Astrocyte (in vitro differentiated cells and primary cell): ENCODE results near the gene EYS.
"Not testable (repeated sequence)": the region's sequence is repeated elsewhere in the genome, so short reads cannot be mapped to it uniquely, and the experiment has no call there.

Source experiments
- CTCF ChIP-seq: IDR thresholded peaks from 2 replicates; pipeline ENCODE4 v1.5.1; 2011; ENCODE audit warnings: low read depth, mild to moderate bottlenecking, inconsistent platforms, low read length, moderate library complexity; ENCODE audit not compliant: insufficient read depth
- EZH2 ChIP-seq: IDR thresholded peaks from 2 replicates; pipeline ENCODE4 v1.6.1; 2012; ENCODE audit warnings: mild to moderate bottlenecking, low read length, inconsistent platforms; ENCODE audit not compliant: insufficient read depth

- not testable (repeated sequence) for TF ChIP-seq CTCF, EZH2
Measured at GRCh38 chr6:64238908-64239307, 1468.1 kb downstream of the EYS start.
